ENCODE results near the gene RYR3.

GRCh38 chr15:33678176-33678575 lies 367.4 kb downstream of the RYR3 start:
- no peak for TF ChIP-seq POLR2A (IDR thresholded peaks at IDR 0.05; ENCODE audit: low read depth, low read length)
- no peak for TF ChIP-seq POLR2AphosphoS5 (IDR thresholded peaks at IDR 0.05; ENCODE audit: low read depth, low read length)
- no peak for TF ChIP-seq TAF1 (IDR thresholded peaks at IDR 0.05; ENCODE audit: borderline replicate concordance, low read depth, low read length)
